Epithelial cell of esophagus (primary cell): ENCODE data around the gene ASXL2.
A peak's percentile ranks its signal among the peaks of the same experiment; 100 is the strongest.
"Not testable (repeated sequence)": the region's sequence is repeated elsewhere in the genome, so short reads cannot be mapped to it uniquely, and the experiment has no call there.

Source experiments
- DNase-seq: peaks from one replicate; pipeline ENCODE4 v3.0.0; 2010; ENCODE audit warnings: low read depth
- H3K4me3 ChIP-seq: 2 replicates; pipeline ENCODE4 v1.5.1; 2011; ENCODE audit warnings: mild to moderate bottlenecking, low read length, control low read depth
- CTCF ChIP-seq: IDR thresholded peaks from 2 replicates; pipeline ENCODE4 v1.5.1; 2011; ENCODE audit warnings: low read depth, mild to moderate bottlenecking, low read length, control low read depth, inconsistent platforms; ENCODE audit not compliant: insufficient read depth; ENCODE audit errors: missing control alignments

ASXL2 gene

GRCh38 chr2:25912851-25913695 lies 34.8 kb upstream of the ASXL2 start:
- peak; percentile 44 for DNase-seq
- H3K4me3 ChIP-seq: no peak overlapping the region
- TF ChIP-seq CTCF: no peak

GRCh38 chr2:25909574-25909973 lies 31.3 kb upstream of the ASXL2 start:
- not testable (repeated sequence) for H3K4me3 ChIP-seq, DNase-seq

GRCh38 chr2:25905126-25905525 lies 26.8 kb upstream of the ASXL2 start:
- DNase-seq: no peak
- H3K4me3 ChIP-seq: no peak overlapping the region
- no peak for TF ChIP-seq CTCF

- no peak overlapping the region for H3K4me3 ChIP-seq
- TF ChIP-seq CTCF: no peak
- no peak for DNase-seq
Measured at GRCh38 chr2:25903216-25903776, 25.0 kb upstream of the ASXL2 start.

GRCh38 chr2:25899404-25899970 lies 21.2 kb upstream of the ASXL2 start:
- no peak overlapping the region for H3K4me3 ChIP-seq
- DNase-seq: peak; percentile 81
- TF ChIP-seq CTCF: no peak

GRCh38 chr2:25897506-25897905 lies 19.2 kb upstream of the ASXL2 start:
- H3K4me3 ChIP-seq: no peak overlapping the region
- no peak for DNase-seq
- no peak for TF ChIP-seq CTCF

GRCh38 chr2:25896308-25896707 lies 18.0 kb upstream of the ASXL2 start:
- H3K4me3 ChIP-seq, DNase-seq: not testable (repeated sequence)

GRCh38 chr2:25895610-25896009 lies 17.3 kb upstream of the ASXL2 start:
- no peak for DNase-seq
- H3K4me3 ChIP-seq: no peak overlapping the region
- no peak for TF ChIP-seq CTCF
